ENCODE data around the gene KCNMB3. TPM values are rescaled to one million over a fixed set of nuclear protein-coding genes. Genes with fewer than 3 reads are reported as not detected.

KCNMB3 gene
- total and polyA plus RNA-seq, 2 of the 13 experiments (the other 11 are each of a cell fraction or from before 2014, with no cell fraction given): 4.3 to 7.1 TPM

- peak; percentile 49 for TF ChIP-seq ZNF687 (CRISPR knock-in tag; IDR thresholded peaks at IDR 0.05)
- TF ChIP-seq CEBPG (CRISPR knock-in tag; IDR thresholded peaks at IDR 0.05): peak; percentile 47; the same call in 1 of the 2 replicates
- TF ChIP-seq ZNF460 (CRISPR knock-in tag; IDR thresholded peaks at IDR 0.05; ENCODE audit: borderline replicate concordance): peak; percentile 60; the same call in 1 of the 2 replicates
- TF ChIP-seq NR2C2 (CRISPR knock-in tag; IDR thresholded peaks at IDR 0.05; ENCODE audit: borderline replicate concordance): peak; percentile 34; the same call in 1 of the 2 replicates
- TF ChIP-seq ZNF646 (CRISPR knock-in tag; IDR thresholded peaks at IDR 0.05): peak; percentile 71; the same call in 1 of the 2 replicates
- peak; percentile 55; the same call in 1 of the 2 replicates for TF ChIP-seq ZMYM4 (CRISPR knock-in tag; IDR thresholded peaks at IDR 0.05)
- peak; percentile 40; the same call in 1 of the 2 replicates for TF ChIP-seq SALL1 (CRISPR knock-in tag; IDR thresholded peaks at IDR 0.05)
- peak; percentile 52; the same call in 1 of the 2 replicates for TF ChIP-seq ZMYM3 (CRISPR knock-in tag; IDR thresholded peaks at IDR 0.05)
- peak; percentile 70 for TF ChIP-seq RARA (CRISPR knock-in tag; IDR thresholded peaks at IDR 0.05)
- peak; percentile 24; the same call in 1 of the 2 replicates for TF ChIP-seq SAP130 (CRISPR knock-in tag; IDR thresholded peaks at IDR 0.05; ENCODE audit: low read depth)
These were observed 6.8 kb upstream of the KCNMB3 start (continued) for GRCh38 chr3:179257742-179258141.

All from HepG2 (cell line).